ENCODE results near the gene NMNAT1. TPM values are rescaled to one million over a fixed set of nuclear protein-coding genes. Genes with fewer than 3 reads are reported as not detected.

NMNAT1 gene
- total RNA-seq, 1 experiment from 2014 or later, result 2.8 TPM

DNA sequence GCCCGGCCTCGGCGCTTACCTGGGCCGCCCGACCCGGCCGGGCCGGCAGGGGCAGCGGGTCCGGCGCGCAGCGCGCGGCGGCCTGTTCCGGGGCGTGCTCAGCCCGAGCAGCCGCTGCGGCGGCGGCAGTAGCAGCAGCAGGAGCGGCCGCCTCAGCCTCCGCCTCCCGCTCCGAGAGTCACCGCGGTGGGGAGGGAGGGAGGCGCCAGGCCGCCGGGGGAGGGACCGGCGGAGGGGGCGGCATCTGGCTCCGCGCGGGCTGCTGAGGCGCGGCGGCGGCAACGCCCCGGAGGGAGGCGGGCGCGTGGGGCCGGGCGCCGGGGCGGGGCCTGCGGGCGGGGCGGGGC, 33.2 kb upstream of the NMNAT1 start, which contains the start of gene CTNNBIP1:
Gene CTNNBIP1, minus strand, starts transcription at position 194 of the 347 bp plus-strand sequence. CDS start 38,205 bp downstream, outside the sequence.
- WGBS (ENCODE audit: extremely low coverage, insufficient read length, low lambda C conversion rate), result no CpG with 5 or more reads among the region's 55 CpGs
- Histone ChIP-seq H4K20me1 (ENCODE audit: control insufficient read depth, insufficient read depth, insufficient read length) (no peaks in the 10 kb centered on the region), H3K56ac (ENCODE audit: insufficient read length, low read depth, low read length) (no peak within 1 kb of the TSS), H3K23ac (ENCODE audit: insufficient read length, low read depth, low read length) (no peak within 1 kb of the TSS), H3T11ph (ENCODE audit: low read length) (no peak within 1 kb of the TSS), H4K5ac (ENCODE audit: insufficient read length, low read depth, low read length) (no peak within 1 kb of the TSS), H4K91ac (ENCODE audit: insufficient read length, low read depth, low read length) (no peak within 1 kb of the TSS), H2BK5ac (ENCODE audit: insufficient read length, low read length) (no peak within 1 kb of the TSS), H4K8ac (replicated peaks; ENCODE audit: insufficient read length, low read depth, low read length) (no peak within 1 kb of the TSS), H3K9ac (ENCODE audit: extremely low read depth, insufficient read length, low read length) (peak within 1 kb of the TSS; percentile 58), H2BK12ac (ENCODE audit: insufficient read length, low read depth, low read length) (no peak within 1 kb of the TSS), H3K4me1 (ENCODE audit: insufficient read depth, low read length) (0 out of 2 replicates have a peak, but pooled peaks cover 2% of the 10 kb centered on the region), H3K9me3 (ENCODE audit: control insufficient read depth, low read depth, low read length) (no peaks in the 10 kb centered on the region), H3K79me1 (ENCODE audit: insufficient read depth, low read depth, low read length, poor library complexity, severe bottlenecking) (no peaks in the 10 kb centered on the region), H2AFZ (ENCODE audit: low read length) (peak within 1 kb of the TSS; percentile 60), H3K23me2 (ENCODE audit: insufficient read length, low read depth, low read length, poor library complexity, severe bottlenecking) (peaks cover 12% of the 10 kb centered on the region), H3K4ac (ENCODE audit: low read depth, low read length) (no peak within 1 kb of the TSS), H2BK15ac (ENCODE audit: low read depth, low read length) (no peak within 1 kb of the TSS), H3K14ac (ENCODE audit: insufficient read depth, low read length) (peak within 1 kb of the TSS; percentile 79), H2BK20ac (ENCODE audit: low read depth, low read length, poor library complexity, severe bottlenecking) (no peak within 1 kb of the TSS), H3K79me2 (ENCODE audit: insufficient read depth, low read length) (peaks cover 2% of the 10 kb centered on the region; the same call in 1 of the 2 replicates), H3K27me3 (ENCODE audit: insufficient read depth, low read length) (no peaks in the 10 kb centered on the region), H3K27ac (ENCODE audit: insufficient read length, low read depth, low read length) (peak within 1 kb of the TSS; percentile 31), H3K18ac (ENCODE audit: insufficient read length, low read depth, low read length) (peak within 1 kb of the TSS; percentile 78), H3K4me2 (ENCODE audit: insufficient read depth, insufficient read length, low read length) (peak within 1 kb of the TSS; percentile 84), H2AK5ac (ENCODE audit: insufficient read length, low read length) (no peak within 1 kb of the TSS), H2BK120ac (ENCODE audit: low read depth, low read length, poor library complexity, severe bottlenecking) (no peak within 1 kb of the TSS)
- no peaks in the 10 kb centered on the region; the same call in 1 of the 2 replicates for H3K27me3 Mint-ChIP-seq (ENCODE audit: low read depth)
- H3K4me1 Mint-ChIP-seq, result peaks cover 23 to 33% of the 10 kb centered on the region in 2 experiments
- H3K9me3 Mint-ChIP-seq, result no peaks in the 10 kb centered on the region
- TF ChIP-seq, protein P1, sequence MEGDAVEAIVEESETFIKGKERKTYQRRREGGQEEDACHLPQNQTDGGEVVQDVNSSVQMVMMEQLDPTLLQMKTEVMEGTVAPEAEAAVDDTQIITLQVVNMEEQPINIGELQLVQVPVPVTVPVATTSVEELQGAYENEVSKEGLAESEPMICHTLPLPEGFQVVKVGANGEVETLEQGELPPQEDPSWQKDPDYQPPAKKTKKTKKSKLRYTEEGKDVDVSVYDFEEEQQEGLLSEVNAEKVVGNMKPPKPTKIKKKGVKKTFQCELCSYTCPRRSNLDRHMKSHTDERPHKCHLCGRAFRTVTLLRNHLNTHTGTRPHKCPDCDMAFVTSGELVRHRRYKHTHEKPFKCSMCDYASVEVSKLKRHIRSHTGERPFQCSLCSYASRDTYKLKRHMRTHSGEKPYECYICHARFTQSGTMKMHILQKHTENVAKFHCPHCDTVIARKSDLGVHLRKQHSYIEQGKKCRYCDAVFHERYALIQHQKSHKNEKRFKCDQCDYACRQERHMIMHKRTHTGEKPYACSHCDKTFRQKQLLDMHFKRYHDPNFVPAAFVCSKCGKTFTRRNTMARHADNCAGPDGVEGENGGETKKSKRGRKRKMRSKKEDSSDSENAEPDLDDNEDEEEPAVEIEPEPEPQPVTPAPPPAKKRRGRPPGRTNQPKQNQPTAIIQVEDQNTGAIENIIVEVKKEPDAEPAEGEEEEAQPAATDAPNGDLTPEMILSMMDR (conservative IDR thresholded peaks at IDR 0.05), result no peak
- peak within 1 kb of the TSS; percentile 96 to 99 (median 99) for H3K27ac Mint-ChIP-seq
- H3K4me3 Mint-ChIP-seq, result peak within 1 kb of the TSS; percentile 87 to 95
- no peaks in the 10 kb centered on the region; a peak in 1 of 7 replicates for H3K36me3 Mint-ChIP-seq (ENCODE audit: insufficient read depth in 1 of 3, low read depth in 3 of 3)
- no peak for DNase-seq
